H9 (cell line): ENCODE results near the gene PAK6. TPM values are rescaled to one million over a fixed set of nuclear protein-coding genes. Genes with fewer than 3 reads are reported as not detected.

Experiments used
- DNase-seq: peaks from one replicate; pipeline ENCODE4 v3.0.0-alpha.2; 2017
- H2AFZ ChIP-seq: one replicate; pipeline ENCODE4 v1.6.1; 2013; ENCODE audit warnings: mild to moderate bottlenecking, low read length, control low read depth, moderate library complexity
- H2AK5ac ChIP-seq: 2 replicates; pipeline ENCODE4 v1.6.1; 2013; ENCODE audit warnings: low read length, control low read depth, mixed read lengths; ENCODE audit not compliant: insufficient read length
- H2BK120ac ChIP-seq: one replicate; pipeline ENCODE4 v1.6.1; 2013; ENCODE audit warnings: low read depth, mild to moderate bottlenecking, low read length, control low read depth, inconsistent platforms; ENCODE audit not compliant: poor library complexity, severe bottlenecking
- H2BK12ac ChIP-seq: 2 replicates; pipeline ENCODE4 v1.6.1; 2013; ENCODE audit warnings: low read length, control low read depth, mixed read lengths, low read depth; ENCODE audit not compliant: insufficient read length
- H2BK15ac ChIP-seq: 2 replicates; pipeline ENCODE4 v1.6.1; 2013; ENCODE audit warnings: low read depth, low read length, control low read depth
- H2BK20ac ChIP-seq: one replicate; pipeline ENCODE4 v1.6.1; 2013; ENCODE audit warnings: low read depth, mild to moderate bottlenecking, low read length, control low read depth, inconsistent platforms; ENCODE audit not compliant: poor library complexity, severe bottlenecking
- H2BK5ac ChIP-seq: 2 replicates; pipeline ENCODE4 v1.6.1; 2013; ENCODE audit warnings: low read length, control low read depth, mixed read lengths; ENCODE audit not compliant: insufficient read length
- H3K14ac ChIP-seq: 2 replicates; pipeline ENCODE4 v1.6.1; 2013; ENCODE audit warnings: low read length, control low read depth; ENCODE audit not compliant: insufficient read depth
- H3K18ac ChIP-seq: 2 replicates; pipeline ENCODE4 v1.6.1; 2013; ENCODE audit warnings: low read depth, mild to moderate bottlenecking, mixed read lengths, low read length, control low read depth; ENCODE audit not compliant: insufficient read length
- H3K23ac ChIP-seq: 2 replicates; pipeline ENCODE4 v1.6.1; 2013; ENCODE audit warnings: low read length, control low read depth, mixed read lengths, low read depth; ENCODE audit not compliant: insufficient read length
- H3K23me2 ChIP-seq: 2 replicates; pipeline ENCODE4 v1.6.1; 2013; ENCODE audit warnings: low read depth, mild to moderate bottlenecking, mixed read lengths, low read length, control low read depth; ENCODE audit not compliant: insufficient read length, poor library complexity, severe bottlenecking
- H3K27ac ChIP-seq: 2 replicates; pipeline ENCODE4 v1.5.1; 2013; ENCODE audit warnings: low read length, control low read depth, mixed read lengths, low read depth; ENCODE audit not compliant: insufficient read length
- H3K27me3 ChIP-seq: 2 replicates; pipeline ENCODE4 v1.6.1; 2013; ENCODE audit warnings: low read length, control low read depth, inconsistent platforms; ENCODE audit not compliant: insufficient read depth
- H3K4ac ChIP-seq: 2 replicates; pipeline ENCODE4 v1.6.1; 2013; ENCODE audit warnings: low read depth, mild to moderate bottlenecking, control low read depth, inconsistent platforms, low read length, moderate library complexity
- H3K4me1 ChIP-seq: 2 replicates; pipeline ENCODE4 v1.6.1; 2013; ENCODE audit warnings: low read length, control low read depth, inconsistent platforms; ENCODE audit not compliant: insufficient read depth
- H3K4me2 ChIP-seq: 2 replicates; pipeline ENCODE4 v1.6.1; 2013; ENCODE audit warnings: low read length, control low read depth, mixed read lengths; ENCODE audit not compliant: insufficient read length, insufficient read depth
- H3K56ac ChIP-seq: 2 replicates; pipeline ENCODE4 v1.6.1; 2013; ENCODE audit warnings: low read depth, mild to moderate bottlenecking, mixed read lengths, low read length, control low read depth; ENCODE audit not compliant: insufficient read length
- H3K79me1 ChIP-seq: 2 replicates; pipeline ENCODE4 v1.6.1; 2013; ENCODE audit warnings: low read depth, mild to moderate bottlenecking, moderate library complexity, low read length, control low read depth, inconsistent platforms; ENCODE audit not compliant: insufficient read depth, poor library complexity, severe bottlenecking
- H3K79me2 ChIP-seq: 2 replicates; pipeline ENCODE4 v1.6.1; 2013; ENCODE audit warnings: low read length, control low read depth, inconsistent platforms; ENCODE audit not compliant: insufficient read depth
- H3K9ac ChIP-seq: 2 replicates; pipeline ENCODE4 v1.6.1; 2013; ENCODE audit warnings: low read length, control low read depth, mixed read lengths; ENCODE audit not compliant: insufficient read length; ENCODE audit errors: extremely low read depth
- H3K9me3 ChIP-seq: one replicate; pipeline ENCODE4 v1.6.1; 2013; ENCODE audit warnings: low read depth, low read length, inconsistent platforms; ENCODE audit not compliant: control insufficient read depth
- H3T11ph ChIP-seq: one replicate; pipeline ENCODE4 v1.6.1; 2013; ENCODE audit warnings: mild to moderate bottlenecking, low read length, control low read depth, inconsistent platforms
- H4K20me1 ChIP-seq: one replicate; pipeline ENCODE4 v1.6.1; 2013; ENCODE audit not compliant: control insufficient read depth, insufficient read length, insufficient read depth
- H4K5ac ChIP-seq: 2 replicates; pipeline ENCODE4 v1.6.1; 2013; ENCODE audit warnings: low read depth, mild to moderate bottlenecking, mixed read lengths, low read length, control low read depth; ENCODE audit not compliant: insufficient read length
- H4K8ac ChIP-seq: replicated peaks from 2 replicates; pipeline ENCODE4 v1.6.1; 2013; ENCODE audit warnings: low read length, control low read depth, mixed read lengths, low read depth; ENCODE audit not compliant: insufficient read length
- H4K91ac ChIP-seq: 2 replicates; pipeline ENCODE4 v1.6.1; 2013; ENCODE audit warnings: low read depth, mild to moderate bottlenecking, moderate library complexity, mixed read lengths, low read length, control low read depth; ENCODE audit not compliant: insufficient read length
- H3K27ac Mint-ChIP-seq, 3 experiments: 2 replicates in 2 of 3; 3 replicates in 1 of 3; pipeline ENCODE4 v1.8.0; 2020 to 2021; ENCODE audit warnings: mixed read lengths in 3 of 3, mild to moderate bottlenecking in 1 of 3, moderate library complexity in 1 of 3
- H3K27me3 Mint-ChIP-seq: 2 replicates; pipeline ENCODE4 v1.8.0; 2021; ENCODE audit warnings: low read depth, mild to moderate bottlenecking, moderate library complexity, mixed read lengths
- H3K36me3 Mint-ChIP-seq, 3 experiments: 2 replicates in 2 of 3; 3 replicates in 1 of 3; pipeline ENCODE4 v1.8.0; 2020 to 2021; ENCODE audit warnings: low read depth in 3 of 3, mixed read lengths in 3 of 3; ENCODE audit not compliant: insufficient read depth in 1 of 3
- H3K4me1 Mint-ChIP-seq, 2 experiments: 2 replicates each; pipeline ENCODE4 v1.8.0; 2020; ENCODE audit warnings: mixed read lengths in 2 of 2
- H3K4me3 Mint-ChIP-seq, 2 experiments: 2 replicates in 1 of 2; 3 replicates in 1 of 2; pipeline ENCODE4 v1.8.0; 2020 to 2021; ENCODE audit warnings: mild to moderate bottlenecking in 2 of 2, mixed read lengths in 2 of 2, moderate library complexity in 1 of 2
- H3K9me3 Mint-ChIP-seq, 2 experiments: 2 replicates in 1 of 2; 3 replicates in 1 of 2; pipeline ENCODE4 v1.8.0; 2020; ENCODE audit warnings: mild to moderate bottlenecking in 2 of 2, mixed read lengths in 2 of 2, moderate library complexity in 1 of 2
- CTCF ChIP-seq: fragments of 200-600 bp; sonication (generic); conservative IDR thresholded peaks from 3 replicates; pipeline ENCODE4 v1.8.0; 2021; ENCODE audit warnings: antibody characterized with exemption, mild to moderate bottlenecking
- WGBS: extraction: QIAGEN DNeasy Blood & Tissue Kit; methylation state at CpG from one replicate; pipeline ENCODE4 v1.1.7; 2013; ENCODE audit warnings: missing lambda C conversion rate, low lambda C conversion rate, mixed read lengths; ENCODE audit not compliant: insufficient read length; ENCODE audit errors: extremely low coverage; 5-methylcytosine and 5-hydroxymethylcytosine counted together
- total RNA-seq: library from RNA; stranded (reverse); gene quantifications from 2 replicates; pipeline ENCODE4 v1.2.1, GENCODE V29; 2021

PAK6 gene
- total RNA-seq, 1 experiment from 2014 or later, result 7.4 TPM

GRCh38 chr15:40280260-40281056, 41.6 kb downstream of the PAK6 start:
- H3T11ph ChIP-seq, result no peak overlapping the region
- H2BK120ac ChIP-seq, result no peak overlapping the region
- H3K79me2 ChIP-seq, result no peaks in the 10 kb centered on the region
- H3K4me1 ChIP-seq, result no peaks in the 10 kb centered on the region
- no peak overlapping the region for H3K18ac ChIP-seq
- no peak overlapping the region for H2BK12ac ChIP-seq
- peak; percentile 72 for DNase-seq
- H4K20me1 ChIP-seq, result no peaks in the 10 kb centered on the region
- H3K4me2 ChIP-seq, result peak overlapping the region; percentile 18
- H3K4ac ChIP-seq, result no peak overlapping the region
- Mint-ChIP-seq H3K36me3 (no peaks in the 10 kb centered on the region; a peak in 3 of 7 replicates), H3K27ac (no peak overlapping the region), H3K9me3 (no peaks in the 10 kb centered on the region; a peak in 1 of 5 replicates), H3K4me3 (peak overlapping the region; percentile 25 to 71; a peak in 3 of 5 replicates), H3K4me1 (peaks cover 29 to 60% of the 10 kb centered on the region in 2 experiments), H3K27me3 (peaks cover 74% of the 10 kb centered on the region)
- no peak overlapping the region for H3K56ac ChIP-seq
- H3K23me2 ChIP-seq, result peaks cover 10% of the 10 kb centered on the region
- no CpG with 5 or more reads among the region's 30 CpGs for WGBS
- H2BK20ac ChIP-seq, result no peak overlapping the region
- no peak overlapping the region for H4K91ac ChIP-seq
- no peak overlapping the region for H2BK15ac ChIP-seq
- no peaks in the 10 kb centered on the region for H3K79me1 ChIP-seq
- TF ChIP-seq CTCF, result no peak
- H3K27ac ChIP-seq, result no peak overlapping the region
- no peak overlapping the region for H3K9ac ChIP-seq
- H3K9me3 ChIP-seq, result no peaks in the 10 kb centered on the region
- H3K27me3 ChIP-seq, result peaks cover 37% of the 10 kb centered on the region; the same call in 1 of the 2 replicates
- no peak overlapping the region for H2AFZ ChIP-seq
- H2BK5ac ChIP-seq, result no peak overlapping the region
- no peak overlapping the region for H3K14ac ChIP-seq
- H2AK5ac ChIP-seq, result no peak overlapping the region
- H4K5ac ChIP-seq, result no peak overlapping the region
- no peak overlapping the region for H4K8ac ChIP-seq
- H3K23ac ChIP-seq, result no peak overlapping the region
